ENCODE data around the gene PEPD.

DNA sequence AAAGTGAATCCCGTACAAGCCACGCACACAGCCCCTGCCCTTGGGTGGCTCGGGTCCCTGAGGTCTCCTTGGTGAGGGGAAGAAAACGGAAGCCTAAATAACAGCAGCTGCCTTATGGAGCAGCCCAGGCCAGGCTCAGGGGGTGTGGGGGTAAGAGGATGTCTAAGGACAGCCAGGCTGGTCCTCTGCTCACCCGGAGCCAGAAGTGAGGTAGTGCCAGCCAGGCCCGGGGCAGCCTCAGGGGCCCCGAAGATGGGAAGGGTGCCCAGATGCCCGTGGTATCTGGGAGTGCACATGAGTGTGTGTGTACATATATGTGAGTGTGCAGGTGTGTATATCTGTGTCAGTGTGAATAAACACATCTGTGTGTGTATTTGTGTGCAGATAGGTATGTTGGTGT, 38.4 kb upstream of the PEPD start:
- TF ChIP-seq, protein P1, sequence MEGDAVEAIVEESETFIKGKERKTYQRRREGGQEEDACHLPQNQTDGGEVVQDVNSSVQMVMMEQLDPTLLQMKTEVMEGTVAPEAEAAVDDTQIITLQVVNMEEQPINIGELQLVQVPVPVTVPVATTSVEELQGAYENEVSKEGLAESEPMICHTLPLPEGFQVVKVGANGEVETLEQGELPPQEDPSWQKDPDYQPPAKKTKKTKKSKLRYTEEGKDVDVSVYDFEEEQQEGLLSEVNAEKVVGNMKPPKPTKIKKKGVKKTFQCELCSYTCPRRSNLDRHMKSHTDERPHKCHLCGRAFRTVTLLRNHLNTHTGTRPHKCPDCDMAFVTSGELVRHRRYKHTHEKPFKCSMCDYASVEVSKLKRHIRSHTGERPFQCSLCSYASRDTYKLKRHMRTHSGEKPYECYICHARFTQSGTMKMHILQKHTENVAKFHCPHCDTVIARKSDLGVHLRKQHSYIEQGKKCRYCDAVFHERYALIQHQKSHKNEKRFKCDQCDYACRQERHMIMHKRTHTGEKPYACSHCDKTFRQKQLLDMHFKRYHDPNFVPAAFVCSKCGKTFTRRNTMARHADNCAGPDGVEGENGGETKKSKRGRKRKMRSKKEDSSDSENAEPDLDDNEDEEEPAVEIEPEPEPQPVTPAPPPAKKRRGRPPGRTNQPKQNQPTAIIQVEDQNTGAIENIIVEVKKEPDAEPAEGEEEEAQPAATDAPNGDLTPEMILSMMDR (IDR thresholded peaks at IDR 0.05; ENCODE audit: poor library complexity): no peak
- no peak for TF ChIP-seq EZH2 (IDR thresholded peaks at IDR 0.05; ENCODE audit: borderline replicate concordance)
- TF ChIP-seq EZH2phosphoT487 (IDR thresholded peaks at IDR 0.05; ENCODE audit: low read depth, severe bottlenecking, unreplicated experiment): no peak

All from hepatocyte (in vitro differentiated cells).